Stimulated activated CD8-positive, alpha-beta memory T cell treated with anti-CD3 and anti-CD28 coated beads, Interleukin-15, amount 100 ng/mL, for 24 hours (primary cell): Measurements from ENCODE around the gene UBL5.

Source experiments
- DNase-seq: peaks from one replicate; pipeline ENCODE4 v3.0.0-alpha.2; 2020; ENCODE audit warnings: low read depth

The UBL5 gene

GRCh38 chr19:9856609-9857008, 28.9 kb downstream of the UBL5 start:
- DNase-seq: no peak

GRCh38 chr19:9857076-9857721, 29.5 kb downstream of the UBL5 start:
- DNase-seq: no peak

GRCh38 chr19:9857920-9858746, 30.4 kb downstream of the UBL5 start:
- no peak for DNase-seq

GRCh38 chr19:9858766-9859165, 31.0 kb downstream of the UBL5 start:
- DNase-seq: no peak

GRCh38 chr19:9860407-9860806, 32.7 kb downstream of the UBL5 start:
- DNase-seq: no peak

DNA sequence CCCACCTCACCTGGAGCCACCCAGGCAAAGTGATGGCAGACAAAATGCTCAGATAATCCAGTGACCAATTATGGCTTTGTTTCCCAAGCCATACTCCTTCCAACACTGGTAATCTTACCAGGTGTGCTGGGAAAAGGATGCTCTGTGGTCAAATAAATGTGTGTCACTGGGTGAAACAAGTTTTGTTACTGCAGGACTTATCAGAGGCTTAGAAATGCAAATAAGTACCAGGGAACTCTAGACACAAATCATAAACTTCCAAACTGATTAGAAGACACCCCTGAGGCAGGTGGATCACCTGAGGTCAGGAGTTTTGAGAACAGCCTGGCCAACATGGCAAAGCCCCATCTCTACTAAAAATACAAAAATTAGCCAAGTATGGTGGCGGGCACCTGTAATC, 33.8 kb downstream of the UBL5 start:
- DNase-seq: no peak

DNA sequence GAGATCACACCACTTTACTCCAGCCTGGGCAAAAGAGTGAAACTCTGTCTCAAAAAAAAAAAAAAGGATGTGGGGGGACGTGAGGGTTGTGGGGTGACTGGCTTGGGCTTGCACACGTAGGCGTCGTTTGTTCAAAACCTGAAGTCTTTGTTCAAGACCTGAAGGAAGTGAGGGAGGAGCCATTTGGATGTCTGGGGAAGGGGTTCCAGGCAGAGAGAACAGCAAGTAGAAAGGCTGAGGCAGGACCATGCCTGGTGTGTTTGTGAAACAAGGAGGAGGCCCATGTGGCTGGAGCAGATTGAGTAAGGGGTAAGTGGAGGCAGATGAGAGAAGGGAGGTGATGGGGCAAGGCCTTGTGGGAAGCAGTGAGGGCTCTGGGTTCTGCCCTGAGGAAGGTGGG, 35.2 kb downstream of the UBL5 start:
- no peak for DNase-seq

DNA sequence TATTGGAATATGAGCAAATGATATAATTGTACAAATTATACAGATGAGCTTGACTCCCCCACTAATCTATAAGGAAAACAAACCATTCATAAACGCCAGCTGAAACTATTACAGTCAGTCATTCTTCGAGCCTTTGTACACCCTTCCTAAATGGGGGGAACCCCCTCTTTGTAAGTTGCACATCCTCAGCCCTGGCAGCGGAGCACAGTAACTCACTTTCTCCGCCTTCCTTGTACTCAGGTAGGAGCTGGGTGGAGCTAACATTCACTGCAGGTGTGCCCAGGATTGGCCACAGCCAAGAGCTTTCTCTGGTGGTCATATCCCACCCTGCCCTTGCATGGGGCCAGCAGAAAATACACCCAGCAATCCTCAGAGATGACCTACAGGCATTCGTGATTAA, 36.0 kb downstream of the UBL5 start:
- DNase-seq: no peak

DNA sequence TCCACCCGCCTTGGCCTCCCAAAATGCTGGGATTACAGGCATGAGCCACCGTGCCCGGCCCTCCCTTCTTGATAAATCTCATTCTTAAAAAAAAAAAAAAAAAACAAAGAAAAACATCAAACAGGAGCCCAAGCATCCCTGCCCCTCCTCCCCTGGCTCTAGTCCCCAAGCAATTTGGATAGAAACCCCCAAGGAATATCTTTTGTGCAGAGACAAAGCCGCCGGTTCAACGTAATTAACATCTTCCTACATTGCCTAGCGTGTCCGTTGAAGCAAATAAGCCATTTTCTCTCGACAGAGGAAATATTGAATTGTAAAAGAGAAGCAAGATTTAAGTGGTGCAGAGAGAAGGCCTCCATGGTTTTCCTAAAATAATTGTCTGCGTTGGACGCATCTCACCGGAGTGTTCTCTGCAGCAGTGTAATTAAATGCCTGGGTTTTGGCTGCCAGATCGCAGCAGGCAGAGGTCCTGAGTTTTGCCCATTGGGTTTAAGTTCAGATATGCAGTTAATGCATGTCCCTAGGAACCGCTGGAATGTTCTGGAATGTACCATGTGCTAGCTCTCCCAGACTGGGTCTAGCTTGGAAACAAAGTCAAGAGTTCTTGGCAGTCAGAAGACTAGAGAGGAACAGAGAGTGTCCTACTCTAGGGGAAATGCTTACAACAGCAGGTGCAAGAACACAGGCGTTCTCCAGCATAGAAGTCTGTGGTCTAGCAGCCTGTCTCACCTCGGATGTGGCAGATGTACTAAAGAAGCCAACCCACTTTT, 38.2 kb downstream of the UBL5 start:
- DNase-seq: no peak

DNA sequence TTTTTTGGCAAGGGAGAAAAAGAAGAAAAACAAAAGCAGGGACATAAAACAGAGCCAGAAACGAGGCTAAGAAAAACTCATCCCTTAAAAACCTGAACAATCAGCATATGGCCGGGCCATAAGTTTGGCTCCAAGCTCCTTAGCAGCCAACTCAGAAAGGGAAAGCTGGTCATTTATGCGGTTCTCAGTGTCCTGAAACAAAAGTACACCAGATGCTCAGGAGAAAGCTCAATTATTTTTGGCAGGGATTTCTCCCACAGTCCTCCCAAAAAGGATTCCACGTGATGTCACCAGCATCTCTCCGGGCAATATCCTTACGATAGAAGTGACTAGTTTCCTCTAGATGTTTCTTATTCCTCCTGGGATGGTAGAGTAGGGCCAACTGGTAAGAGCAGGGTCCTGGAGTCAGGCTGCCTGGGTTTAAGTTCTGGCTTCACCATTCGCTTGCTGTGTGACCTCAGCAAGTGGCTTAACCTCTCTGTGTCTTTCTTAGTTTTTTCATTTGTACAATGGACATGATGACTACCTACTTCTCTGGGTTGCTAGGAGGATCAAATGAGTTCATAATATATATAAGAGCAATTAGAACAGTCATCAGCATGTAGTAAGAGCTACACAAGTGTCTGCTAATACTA, 41.4 kb downstream of the UBL5 start:
- DNase-seq: no peak

DNA sequence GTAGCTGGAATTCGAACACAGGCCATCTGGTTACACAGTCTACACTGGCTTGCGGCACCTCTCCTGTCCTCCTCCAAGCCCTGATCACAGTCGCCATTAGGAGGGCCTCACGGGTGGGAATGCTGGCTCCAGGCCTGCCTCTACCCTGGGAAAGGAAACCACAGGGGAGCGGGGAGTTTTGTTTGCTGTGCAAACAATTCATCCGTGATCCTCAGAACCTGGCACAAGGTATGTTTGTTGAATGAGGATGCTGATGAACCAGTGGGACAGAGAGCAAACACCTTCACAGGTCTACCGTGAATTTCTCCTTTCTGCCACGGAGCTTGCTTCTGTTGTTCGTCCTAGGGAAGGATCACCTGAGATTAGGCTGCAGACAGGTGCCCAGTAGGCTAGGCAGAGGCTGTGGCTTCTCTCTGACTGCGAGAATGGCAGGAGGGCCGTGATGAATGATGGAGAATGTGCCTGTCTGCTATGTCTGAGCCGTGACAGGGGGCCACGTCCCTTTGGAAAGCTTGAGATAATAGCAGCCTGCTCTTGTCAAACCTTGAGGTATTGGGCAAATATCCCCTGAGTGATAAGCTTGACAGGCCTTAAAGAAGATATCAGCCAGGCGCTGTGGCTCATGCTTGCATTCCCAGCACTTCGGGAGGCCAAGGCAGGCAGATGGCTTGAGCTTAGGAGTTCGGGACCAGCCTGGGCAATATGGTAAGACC, 44.1 kb downstream of the UBL5 start:
- DNase-seq: no peak

- no peak for DNase-seq
Observed at GRCh38 chr19:9872618-9873242, 45.0 kb downstream of the UBL5 start.

DNA sequence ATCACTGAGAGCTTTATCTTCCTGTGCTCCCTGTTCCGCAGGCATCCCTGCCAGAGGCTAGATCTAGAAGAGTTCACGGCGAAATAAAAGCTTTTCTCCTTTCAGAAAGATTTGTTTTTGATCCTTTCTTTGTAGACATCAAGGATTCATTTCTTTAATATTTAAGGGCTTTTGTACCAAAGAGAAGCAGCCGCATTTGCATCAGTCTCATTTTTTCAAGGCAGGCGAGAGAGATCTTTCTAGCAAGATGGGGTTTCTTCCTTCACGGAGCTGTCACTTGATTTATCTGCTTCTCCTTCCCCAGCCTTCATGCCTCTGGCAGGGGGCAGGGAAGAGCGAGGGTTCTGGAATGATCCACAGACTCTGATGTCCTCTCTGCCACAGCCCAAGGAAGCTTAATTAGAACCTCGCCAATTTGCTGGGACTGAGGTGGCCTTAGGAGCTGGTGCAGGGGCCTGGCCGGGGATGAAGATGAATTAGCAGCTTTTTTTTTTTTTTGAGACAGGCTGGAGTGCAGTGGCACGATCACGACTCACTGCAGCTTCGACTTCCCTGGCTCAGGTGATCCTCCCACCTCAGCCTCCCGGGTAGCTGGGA, 47.4 kb downstream of the UBL5 start:
- DNase-seq: no peak

DNA sequence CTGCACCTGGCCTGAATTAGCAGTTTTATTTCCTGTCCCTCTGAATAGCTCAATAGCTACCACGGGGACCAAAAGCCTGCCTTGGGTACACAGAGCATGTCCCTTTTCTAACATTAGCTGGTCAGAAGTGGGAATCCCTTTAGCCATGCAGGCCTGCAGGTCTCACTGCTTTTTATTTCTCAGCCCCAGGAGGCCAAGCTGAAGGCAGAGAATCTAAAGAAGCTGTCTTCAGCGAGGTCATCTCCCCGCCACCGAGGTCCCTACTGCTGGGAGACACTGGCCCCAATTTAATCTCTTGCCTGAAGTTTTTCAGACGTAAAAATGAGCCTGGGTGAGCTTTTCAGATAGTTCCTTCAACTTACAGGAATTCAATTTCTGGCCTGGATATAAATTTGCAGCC, 48.1 kb downstream of the UBL5 start:
- no peak for DNase-seq

DNA sequence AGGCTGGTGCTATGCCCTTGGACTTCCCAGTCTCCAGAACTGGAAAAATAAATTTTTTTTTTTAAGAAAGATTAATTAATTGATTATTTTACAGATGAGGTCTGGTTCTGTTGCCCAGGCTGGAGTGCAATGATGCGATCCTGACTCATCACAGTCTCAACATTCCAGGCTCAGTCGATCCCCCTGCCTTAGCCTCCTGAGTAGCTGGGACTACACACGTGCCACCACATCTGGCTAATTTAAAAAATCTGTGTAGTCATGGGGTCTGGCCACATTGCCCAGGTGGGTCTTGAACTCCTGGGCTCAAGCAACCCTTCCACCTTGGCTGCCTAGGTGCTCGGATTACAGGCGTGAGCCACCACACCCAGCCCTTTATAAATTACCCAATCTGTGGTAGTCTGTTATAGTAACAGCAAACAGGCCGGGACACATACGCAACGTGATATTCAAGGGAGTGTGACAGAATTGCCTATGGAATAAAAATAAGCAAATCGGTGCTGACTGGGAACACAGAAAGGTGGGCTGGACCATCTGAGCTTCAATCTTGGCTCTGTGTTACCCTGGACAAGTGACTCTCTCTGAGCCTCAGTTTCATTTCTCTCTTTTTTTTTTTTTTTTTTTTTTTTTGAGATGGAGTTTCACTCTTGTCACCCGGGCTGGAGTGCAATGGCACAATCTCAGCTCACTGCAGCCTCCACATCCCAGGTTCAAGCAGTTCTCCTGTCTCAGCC, 50.2 kb downstream of the UBL5 start:
- no peak for DNase-seq

DNA sequence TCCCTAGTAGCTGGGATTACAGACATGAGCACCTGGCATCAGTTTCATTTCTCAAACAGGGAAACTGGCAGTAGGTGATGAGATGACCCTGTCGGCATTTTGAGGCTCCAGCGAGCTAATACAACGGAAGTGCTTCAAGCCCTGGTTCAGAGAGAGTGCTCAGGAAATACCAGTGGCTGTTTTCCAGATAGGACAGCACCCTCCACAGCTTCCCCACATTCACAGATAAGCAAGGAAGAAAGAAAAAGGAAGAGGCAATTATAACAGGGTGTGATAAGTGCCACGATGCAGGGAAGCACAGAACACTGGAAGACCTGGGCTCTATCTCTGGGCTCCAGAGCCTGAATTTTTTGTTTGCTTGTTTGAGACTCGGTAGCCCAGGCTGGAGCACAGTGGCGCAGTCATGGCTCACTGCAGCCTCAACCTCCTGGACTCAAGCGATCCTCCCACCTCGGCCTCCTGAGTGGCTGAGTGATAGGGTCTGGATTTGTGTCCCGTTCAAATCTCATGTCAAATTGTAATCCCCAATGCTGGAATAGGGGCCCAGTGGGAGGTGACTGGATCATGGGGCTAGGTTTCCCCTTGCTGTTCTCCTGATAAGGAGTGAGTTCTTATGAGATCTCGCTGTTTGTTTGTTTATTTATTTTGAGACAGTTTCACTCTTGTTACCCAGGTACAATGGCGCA, 50.9 kb downstream of the UBL5 start:
- DNase-seq: no peak
